Measurements from ENCODE around the gene SLC6A5. TPM values are rescaled to one million over a fixed set of nuclear protein-coding genes. Genes with fewer than 3 reads are reported as not detected.
A peak's percentile ranks its signal among the peaks of the same experiment; 100 is the strongest.

The SLC6A5 gene
- total RNA-seq, 1 donor from 2014 or later = not detected

DNA sequence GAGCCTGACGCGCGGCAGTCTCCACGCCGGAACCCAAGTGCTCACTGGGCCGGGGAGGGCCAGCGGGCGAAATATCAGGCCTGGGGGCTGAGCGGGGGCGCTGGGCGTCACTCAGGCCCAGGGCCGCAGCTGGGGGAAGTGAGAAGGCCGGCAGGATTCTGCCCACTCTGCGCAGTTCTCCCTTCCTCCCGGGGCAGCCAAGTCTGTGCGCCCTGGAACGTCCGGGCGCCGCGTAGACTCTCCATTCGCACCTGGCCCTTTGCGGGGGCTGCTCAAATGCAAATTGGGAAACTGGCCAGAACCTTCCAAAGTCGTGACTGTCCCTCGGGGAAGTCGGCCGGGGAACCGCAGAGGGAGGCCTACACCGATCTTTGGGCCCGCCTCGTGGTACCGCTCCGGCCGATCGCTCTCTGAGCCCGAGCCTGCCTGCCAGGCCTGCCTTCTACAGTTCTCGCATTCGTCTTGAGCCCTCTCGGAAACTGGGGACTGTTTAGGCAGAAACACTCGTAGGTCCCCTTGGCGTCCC, 2.2 kb upstream of the SLC6A5 start:
- peaks cover 11% of the 10 kb centered on the region for H3K4me1 ChIP-seq
- peaks cover 14% of the 10 kb centered on the region for H3K27me3 ChIP-seq
- no peaks in the 10 kb centered on the region for H3K9me3 ChIP-seq
- H3K4me3 ChIP-seq = peak overlapping the region in 1 of 2 donors; percentile 6
- H3K36me3 ChIP-seq = no peaks in the 10 kb centered on the region
- H3K27ac ChIP-seq = no peak overlapping the region
- TF ChIP-seq POLR2AphosphoS5 (IDR thresholded peaks at IDR 0.05; ENCODE audit: insufficient read depth in 1 of 2, low read depth in 1 of 2) (no peak), POLR2A (IDR thresholded peaks at IDR 0.05) (no peak)
- TF ChIP-seq, protein P1, sequence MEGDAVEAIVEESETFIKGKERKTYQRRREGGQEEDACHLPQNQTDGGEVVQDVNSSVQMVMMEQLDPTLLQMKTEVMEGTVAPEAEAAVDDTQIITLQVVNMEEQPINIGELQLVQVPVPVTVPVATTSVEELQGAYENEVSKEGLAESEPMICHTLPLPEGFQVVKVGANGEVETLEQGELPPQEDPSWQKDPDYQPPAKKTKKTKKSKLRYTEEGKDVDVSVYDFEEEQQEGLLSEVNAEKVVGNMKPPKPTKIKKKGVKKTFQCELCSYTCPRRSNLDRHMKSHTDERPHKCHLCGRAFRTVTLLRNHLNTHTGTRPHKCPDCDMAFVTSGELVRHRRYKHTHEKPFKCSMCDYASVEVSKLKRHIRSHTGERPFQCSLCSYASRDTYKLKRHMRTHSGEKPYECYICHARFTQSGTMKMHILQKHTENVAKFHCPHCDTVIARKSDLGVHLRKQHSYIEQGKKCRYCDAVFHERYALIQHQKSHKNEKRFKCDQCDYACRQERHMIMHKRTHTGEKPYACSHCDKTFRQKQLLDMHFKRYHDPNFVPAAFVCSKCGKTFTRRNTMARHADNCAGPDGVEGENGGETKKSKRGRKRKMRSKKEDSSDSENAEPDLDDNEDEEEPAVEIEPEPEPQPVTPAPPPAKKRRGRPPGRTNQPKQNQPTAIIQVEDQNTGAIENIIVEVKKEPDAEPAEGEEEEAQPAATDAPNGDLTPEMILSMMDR (IDR thresholded peaks at IDR 0.05) = no peak
- intact Hi-C loops (cut with DNase I) = no loop called here
- no peak for DNase-seq (ENCODE audit: extremely low spot score in 2 of 2)

GRCh38 chr11:20597680-20598484, 1.5 kb upstream of the SLC6A5 start:
- H3K4me1 ChIP-seq = peaks cover 11% of the 10 kb centered on the region
- H3K27me3 ChIP-seq = peaks cover 14% of the 10 kb centered on the region
- TF ChIP-seq POLR2A (IDR thresholded peaks at IDR 0.05) (no peak), POLR2AphosphoS5 (IDR thresholded peaks at IDR 0.05; ENCODE audit: insufficient read depth in 1 of 2, low read depth in 1 of 2) (no peak)
- TF ChIP-seq, protein P1 (IDR thresholded peaks at IDR 0.05) = no peak
- no peak for DNase-seq (ENCODE audit: extremely low spot score in 2 of 2)
- no peaks in the 10 kb centered on the region for H3K9me3 ChIP-seq
- H3K4me3 ChIP-seq = no peak overlapping the region
- intact Hi-C loops (cut with DNase I) = no loop called here
- H3K36me3 ChIP-seq = no peaks in the 10 kb centered on the region
- H3K27ac ChIP-seq = no peak overlapping the region

DNA sequence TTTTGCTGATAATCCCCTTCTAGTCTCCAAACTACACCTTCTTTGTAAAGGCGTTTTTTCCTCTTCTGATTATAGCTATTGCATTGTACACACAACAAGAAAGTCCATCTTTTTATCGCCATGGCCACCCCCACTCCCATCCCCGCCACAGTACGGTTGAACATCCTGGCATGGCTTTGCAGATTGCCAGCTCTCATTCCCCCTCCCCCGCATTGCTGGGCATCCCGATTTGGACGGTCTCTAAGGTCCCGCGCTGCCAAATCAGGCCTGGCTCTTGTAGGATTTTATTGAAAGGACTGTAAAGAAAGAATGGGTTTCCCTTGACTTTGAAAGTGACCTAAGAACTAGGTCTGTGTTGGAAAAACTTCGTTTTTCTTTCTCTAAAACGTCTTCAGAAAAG, 916 bp upstream of the SLC6A5 start:
- H3K9me3 ChIP-seq = no peaks in the 10 kb centered on the region
- peaks cover 11% of the 10 kb centered on the region for H3K4me1 ChIP-seq
- H3K4me3 ChIP-seq = no peak overlapping the region
- H3K27ac ChIP-seq = no peak overlapping the region
- no peak for DNase-seq (ENCODE audit: extremely low spot score in 2 of 2)
- TF ChIP-seq, protein P1 (IDR thresholded peaks at IDR 0.05) = no peak
- TF ChIP-seq POLR2A (IDR thresholded peaks at IDR 0.05) = no peak
- TF ChIP-seq POLR2AphosphoS5 (IDR thresholded peaks at IDR 0.05; ENCODE audit: insufficient read depth in 1 of 2, low read depth in 1 of 2) = no peak
- intact Hi-C loops (cut with DNase I) = no loop called here
- no peaks in the 10 kb centered on the region for H3K36me3 ChIP-seq
- peaks cover 14% of the 10 kb centered on the region for H3K27me3 ChIP-seq

GRCh38 chr11:20600020-20600346, 575 bp downstream of the SLC6A5 start:
- TF ChIP-seq, protein P1 (IDR thresholded peaks at IDR 0.05) = no peak
- no peak for TF ChIP-seq POLR2AphosphoS5 (IDR thresholded peaks at IDR 0.05; ENCODE audit: insufficient read depth in 1 of 2, low read depth in 1 of 2)
- no peak for TF ChIP-seq POLR2A (IDR thresholded peaks at IDR 0.05)
- peaks cover 14% of the 10 kb centered on the region for H3K27me3 ChIP-seq
- no peak overlapping the region for H3K27ac ChIP-seq
- intact Hi-C loops (cut with DNase I) = no loop called here
- H3K9me3 ChIP-seq = no peaks in the 10 kb centered on the region
- peaks cover 11% of the 10 kb centered on the region for H3K4me1 ChIP-seq
- DNase-seq (ENCODE audit: extremely low spot score in 2 of 2) = no peak
- no peaks in the 10 kb centered on the region for H3K36me3 ChIP-seq
- no peak overlapping the region for H3K4me3 ChIP-seq

- Histone ChIP-seq H3K4me3 (no peak overlapping the region), H3K9me3 (no peaks in the 10 kb centered on the region), H3K27ac (no peak overlapping the region), H3K27me3 (peaks cover 14% of the 10 kb centered on the region), H3K36me3 (no peaks in the 10 kb centered on the region), H3K4me1 (peaks cover 11% of the 10 kb centered on the region)
- no peak for TF ChIP-seq POLR2A (IDR thresholded peaks at IDR 0.05)
- TF ChIP-seq, protein P1 (IDR thresholded peaks at IDR 0.05) = no peak
- no peak for TF ChIP-seq POLR2AphosphoS5 (IDR thresholded peaks at IDR 0.05; ENCODE audit: insufficient read depth in 1 of 2, low read depth in 1 of 2)
- intact Hi-C loops (cut with DNase I) = no loop called here
- DNase-seq (ENCODE audit: extremely low spot score in 2 of 2) = no peak
Measured at GRCh38 chr11:20600551-20600950, 1.1 kb downstream of the SLC6A5 start.

All from vagina (tissue), 2 donors.